ENCODE results near the gene C17orf100. TPM values are rescaled to one million over a fixed set of nuclear protein-coding genes. Genes with fewer than 3 reads are reported as not detected.

The C17orf100 gene
- polyA plus RNA-seq, 2 of the 4 experiments (the other 2 are of a cell fraction) = 3.1 to 4.1 TPM

DNA sequence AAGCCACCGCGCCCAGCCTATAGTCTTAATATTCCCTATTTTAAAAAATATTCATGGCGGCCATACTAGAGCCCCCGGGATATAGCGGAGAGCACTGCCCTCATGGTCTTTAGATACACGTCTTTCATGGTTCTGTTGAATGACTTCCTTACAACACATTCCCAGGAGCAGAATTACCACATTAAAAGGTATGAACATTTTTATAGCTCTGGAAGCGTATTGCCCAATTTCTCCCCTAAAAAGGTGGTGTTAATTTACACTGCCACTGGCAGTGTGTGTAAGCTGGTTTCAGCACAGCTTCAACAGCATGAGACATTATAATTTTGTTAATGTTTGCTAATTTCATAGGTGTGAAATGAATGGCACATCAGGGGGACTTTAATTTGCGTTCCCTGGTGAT, 19.0 kb downstream of the C17orf100 start:
- no peak overlapping the region for H3K27ac ChIP-seq
- no peak overlapping the region for H3K4me3 ChIP-seq
- no peaks in the 10 kb centered on the region for H3K9me3 ChIP-seq
- CTCF ChIA-PET = interaction anchor here (0.5 to 17.8 kb wide), 7 partner anchors 9 to 335 kb away, joined by 3 to 293 read pairs (median 5); partner anchors contain the start of genes RNASEK and SLC13A5
- H3K4me1 ChIP-seq = peaks cover 4% of the 10 kb centered on the region; the same call in 1 of the 3 replicates
- 91% methylated on average over 8 of the region's 8 CpGs for WGBS (ENCODE audit: missing lambda C conversion rate)
- no peak for TF ChIP-seq POLR2A (IDR thresholded peaks at IDR 0.05; ENCODE audit: low read length)
- DNase-seq (ENCODE audit: low read depth in 1 of 2, low spot score in 1 of 2) (no peak), FAIRE-seq (no peak), ATAC-seq (no peak)
- H3K4me2 ChIP-seq = no peak overlapping the region
- POLR2A ChIA-PET = no interaction called here

DNA sequence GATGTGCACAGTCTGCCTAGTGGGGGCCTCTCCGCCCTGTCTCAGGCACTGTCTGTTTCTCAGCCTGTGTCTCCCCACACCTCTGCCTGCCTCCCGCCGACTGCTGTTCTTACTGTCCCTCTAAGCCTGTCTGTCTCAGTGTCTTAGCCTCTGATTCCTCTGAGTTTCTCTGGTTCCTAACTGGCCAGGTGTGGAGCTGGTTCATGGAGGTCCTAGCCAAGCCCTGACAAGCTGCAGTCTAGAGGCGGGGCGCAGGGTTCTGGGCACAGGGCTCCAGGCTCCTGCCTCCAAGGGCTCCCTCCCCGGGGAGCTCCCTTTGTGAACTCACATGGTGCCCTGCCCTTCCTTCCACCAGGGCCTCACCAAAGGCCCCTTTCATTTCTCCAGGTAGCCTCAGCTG, 19.4 kb downstream of the C17orf100 start:
- H3K4me2 ChIP-seq = no peak overlapping the region
- DNase-seq (ENCODE audit: low read depth in 1 of 2, low spot score in 1 of 2) (no peak), ATAC-seq (no peak), FAIRE-seq (no peak)
- H3K9me3 ChIP-seq = no peaks in the 10 kb centered on the region
- H3K27ac ChIP-seq = no peak overlapping the region
- CTCF ChIA-PET = interaction anchor here (0.6 to 17.8 kb wide), 9 partner anchors 8 to 335 kb away, joined by 3 to 293 read pairs (median 5); partner anchors contain the start of gene RNASEK
- POLR2A ChIA-PET = interaction anchor here (0.6 kb wide), 1 partner anchor 310 kb away, joined by 4 read pairs; no protein-coding TSS in a partner anchor
- TF ChIP-seq FOXS1 (CRISPR knock-in tag; IDR thresholded peaks at IDR 0.05) = no peak
- TF ChIP-seq, protein P1, sequence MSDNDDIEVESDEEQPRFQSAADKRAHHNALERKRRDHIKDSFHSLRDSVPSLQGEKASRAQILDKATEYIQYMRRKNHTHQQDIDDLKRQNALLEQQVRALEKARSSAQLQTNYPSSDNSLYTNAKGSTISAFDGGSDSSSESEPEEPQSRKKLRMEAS (IDR thresholded peaks at IDR 0.05) = no peak
- TF ChIP-seq KDM5A (IDR thresholded peaks at IDR 0.05) = no peak
- no peak for TF ChIP-seq HOXA7 (CRISPR knock-in tag; IDR thresholded peaks at IDR 0.05)
- no peak for TF ChIP-seq ZNF302 (CRISPR knock-in tag; IDR thresholded peaks at IDR 0.05)
- TF ChIP-seq MYC (IDR thresholded peaks at IDR 0.05; ENCODE audit: borderline replicate concordance, low read length) = no peak
- no peak overlapping the region for H3K4me3 ChIP-seq
- 82% methylated on average over 6 of the region's 6 CpGs for WGBS (ENCODE audit: missing lambda C conversion rate)
- H3K4me1 ChIP-seq = peaks cover 4% of the 10 kb centered on the region; the same call in 1 of the 3 replicates

DNA sequence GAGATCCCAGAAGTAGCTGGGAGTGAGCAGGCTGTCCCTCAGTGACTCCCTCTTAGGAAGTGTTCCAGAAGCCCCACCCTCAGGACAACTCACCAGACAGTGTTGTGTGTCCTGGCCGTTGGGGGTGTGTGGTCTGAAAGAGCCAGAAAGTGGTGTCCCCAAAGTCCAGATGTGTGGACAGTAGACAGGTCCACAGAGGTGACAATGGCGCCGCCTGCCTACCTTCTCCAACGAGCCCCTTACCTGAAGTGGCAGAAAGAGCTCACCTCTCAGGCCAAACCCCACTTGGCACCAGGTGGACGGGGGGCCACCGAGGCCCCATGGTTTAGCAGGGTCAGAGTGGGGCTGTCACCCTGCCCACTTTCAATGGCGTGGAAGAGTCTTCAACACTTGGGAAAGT, 19.9 kb downstream of the C17orf100 start:
- ATAC-seq (no peak; a peak in 1 of 6 replicates), DNase-seq (ENCODE audit: low read depth in 1 of 2, low spot score in 1 of 2) (no peak), FAIRE-seq (no peak)
- TF ChIP-seq CHD2 (IDR thresholded peaks at IDR 0.05; ENCODE audit: low read length, partially characterized antibody) = no peak
- no peak for TF ChIP-seq ZC3H11A (IDR thresholded peaks at IDR 0.05)
- no peak for TF ChIP-seq HDAC2 (IDR thresholded peaks at IDR 0.05)
- TF ChIP-seq MAFK (IDR thresholded peaks at IDR 0.05; ENCODE audit: partially characterized antibody) = no peak
- TF ChIP-seq CHD4 (IDR thresholded peaks at IDR 0.05; ENCODE audit: borderline replicate concordance) = no peak
- TF ChIP-seq CBX2 (IDR thresholded peaks at IDR 0.05; ENCODE audit: borderline replicate concordance, low read depth) = no peak
- TF ChIP-seq SMC3 (IDR thresholded peaks at IDR 0.05) = no peak
- TF ChIP-seq, protein P2, sequence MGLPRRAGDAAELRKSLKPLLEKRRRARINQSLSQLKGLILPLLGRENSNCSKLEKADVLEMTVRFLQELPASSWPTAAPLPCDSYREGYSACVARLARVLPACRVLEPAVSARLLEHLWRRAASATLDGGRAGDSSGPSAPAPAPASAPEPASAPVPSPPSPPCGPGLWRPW (IDR thresholded peaks at IDR 0.05) = no peak
- TF ChIP-seq, protein P3, sequence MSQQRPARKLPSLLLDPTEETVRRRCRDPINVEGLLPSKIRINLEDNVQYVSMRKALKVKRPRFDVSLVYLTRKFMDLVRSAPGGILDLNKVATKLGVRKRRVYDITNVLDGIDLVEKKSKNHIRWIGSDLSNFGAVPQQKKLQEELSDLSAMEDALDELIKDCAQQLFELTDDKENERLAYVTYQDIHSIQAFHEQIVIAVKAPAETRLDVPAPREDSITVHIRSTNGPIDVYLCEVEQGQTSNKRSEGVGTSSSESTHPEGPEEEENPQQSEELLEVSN (IDR thresholded peaks at IDR 0.05; ENCODE audit: borderline replicate concordance, low read depth) = no peak
- TF ChIP-seq HOXB13 (CRISPR knock-in tag; IDR thresholded peaks at IDR 0.05; ENCODE audit: low read depth) = no peak
- TF ChIP-seq, protein P1 (IDR thresholded peaks at IDR 0.05) = no peak
- TF ChIP-seq RFX5 (IDR thresholded peaks at IDR 0.05) = no peak
- no peak for TF ChIP-seq RCOR1 (IDR thresholded peaks at IDR 0.05; ENCODE audit: low read depth, low read length)
- no peak for TF ChIP-seq MAZ (IDR thresholded peaks at IDR 0.05; ENCODE audit: borderline replicate concordance, low read depth, low read length)
- TF ChIP-seq SREBF2 (IDR thresholded peaks at IDR 0.05) = no peak
- no peak for TF ChIP-seq ZSCAN20 (CRISPR knock-in tag; IDR thresholded peaks at IDR 0.05)
- TF ChIP-seq NPAS2 (CRISPR knock-in tag; IDR thresholded peaks at IDR 0.05; ENCODE audit: borderline replicate concordance) = no peak
- no peak for TF ChIP-seq EHMT2 (IDR thresholded peaks at IDR 0.05; ENCODE audit: low read depth)
- TF ChIP-seq MYC (IDR thresholded peaks at IDR 0.05; ENCODE audit: borderline replicate concordance, low read length) = no peak
- Histone ChIP-seq H3K27ac (no peak overlapping the region), H3K4me3 (no peak overlapping the region), H3K4me1 (peaks cover 4% of the 10 kb centered on the region; the same call in 1 of the 3 replicates), H3K9me3 (no peaks in the 10 kb centered on the region), H3K4me2 (no peak overlapping the region)
- ChIA-PET CTCF (interaction anchor here (0.8 to 17.8 kb wide), 7 partner anchors 8 to 334 kb away, joined by 3 to 293 read pairs (median 5); partner anchors contain the start of gene RNASEK), POLR2A (interaction anchor here (0.6 kb wide), 1 partner anchor 310 kb away, joined by 4 read pairs; no protein-coding TSS in a partner anchor)
- WGBS (ENCODE audit: missing lambda C conversion rate) = 45% methylated on average over 7 of the region's 7 CpGs
